Measurements from ENCODE around the gene HEXD.

The HEXD gene

GRCh38 chr17:82418001-82418986, at the start of gene HEXD, which contains the start of gene OGFOD3:
TSS of gene HEXD (plus strand) at chr17:82418347. CDS start at chr17:82419800, 1,453 bp downstream.
TSS of gene OGFOD3 (minus strand) at chr17:82418586. CDS start at chr17:82418485, 101 bp downstream.
- Histone ChIP-seq H3K4me1 (ENCODE audit: control insufficient read depth in 1 of 2, insufficient read depth in 1 of 2, low read depth in 1 of 2, low read length in 1 of 2) (peaks cover 21 to 29% of the 10 kb centered on the region in 2 experiments), H3K27ac (peak within 1 kb of the TSS; percentile 87), H3K9me3 (no peaks in the 10 kb centered on the region), H3K4me3 (ENCODE audit: low read depth in 1 of 2, low read length in 1 of 2) (peak within 1 kb of the TSS; percentile 85 to 93), H3K36me3 (no peaks in the 10 kb centered on the region), H3K27me3 (no peaks in the 10 kb centered on the region)
- TF ChIP-seq, protein P1, sequence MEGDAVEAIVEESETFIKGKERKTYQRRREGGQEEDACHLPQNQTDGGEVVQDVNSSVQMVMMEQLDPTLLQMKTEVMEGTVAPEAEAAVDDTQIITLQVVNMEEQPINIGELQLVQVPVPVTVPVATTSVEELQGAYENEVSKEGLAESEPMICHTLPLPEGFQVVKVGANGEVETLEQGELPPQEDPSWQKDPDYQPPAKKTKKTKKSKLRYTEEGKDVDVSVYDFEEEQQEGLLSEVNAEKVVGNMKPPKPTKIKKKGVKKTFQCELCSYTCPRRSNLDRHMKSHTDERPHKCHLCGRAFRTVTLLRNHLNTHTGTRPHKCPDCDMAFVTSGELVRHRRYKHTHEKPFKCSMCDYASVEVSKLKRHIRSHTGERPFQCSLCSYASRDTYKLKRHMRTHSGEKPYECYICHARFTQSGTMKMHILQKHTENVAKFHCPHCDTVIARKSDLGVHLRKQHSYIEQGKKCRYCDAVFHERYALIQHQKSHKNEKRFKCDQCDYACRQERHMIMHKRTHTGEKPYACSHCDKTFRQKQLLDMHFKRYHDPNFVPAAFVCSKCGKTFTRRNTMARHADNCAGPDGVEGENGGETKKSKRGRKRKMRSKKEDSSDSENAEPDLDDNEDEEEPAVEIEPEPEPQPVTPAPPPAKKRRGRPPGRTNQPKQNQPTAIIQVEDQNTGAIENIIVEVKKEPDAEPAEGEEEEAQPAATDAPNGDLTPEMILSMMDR (IDR thresholded peaks at IDR 0.05) = peak; percentile 65

DNA sequence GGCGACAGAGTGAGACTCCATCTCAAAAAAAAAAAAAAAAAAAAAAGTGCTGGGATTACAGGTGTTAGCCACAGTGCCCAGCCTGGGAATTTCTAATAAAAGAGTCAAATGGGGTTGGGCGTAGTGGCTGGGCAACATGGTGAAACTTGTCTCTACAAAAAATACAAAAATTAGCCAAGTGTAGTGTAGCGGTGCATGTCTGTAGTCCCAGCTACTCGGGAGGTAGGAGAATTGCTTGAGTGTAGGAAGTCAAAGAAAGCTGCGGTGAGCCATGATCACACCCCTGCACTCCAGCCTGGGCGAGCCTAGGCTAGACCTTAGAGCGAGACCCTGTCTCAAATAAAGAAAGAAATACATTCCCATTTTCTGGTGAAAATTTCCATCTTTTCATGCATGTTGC, 48.9 kb upstream of the HEXD start:
- Histone ChIP-seq H3K36me3 (no peaks in the 10 kb centered on the region), H3K4me3 (ENCODE audit: low read depth in 1 of 2, low read length in 1 of 2) (no peak overlapping the region), H3K27me3 (peaks cover 90% of the 10 kb centered on the region), H3K27ac (no peak overlapping the region), H3K4me1 (ENCODE audit: control insufficient read depth in 1 of 2, insufficient read depth in 1 of 2, low read depth in 1 of 2, low read length in 1 of 2) (peaks cover 3 to 4% of the 10 kb centered on the region in 2 experiments), H3K9me3 (no peaks in the 10 kb centered on the region)
- TF ChIP-seq, protein P1 (IDR thresholded peaks at IDR 0.05) = no peak

DNA sequence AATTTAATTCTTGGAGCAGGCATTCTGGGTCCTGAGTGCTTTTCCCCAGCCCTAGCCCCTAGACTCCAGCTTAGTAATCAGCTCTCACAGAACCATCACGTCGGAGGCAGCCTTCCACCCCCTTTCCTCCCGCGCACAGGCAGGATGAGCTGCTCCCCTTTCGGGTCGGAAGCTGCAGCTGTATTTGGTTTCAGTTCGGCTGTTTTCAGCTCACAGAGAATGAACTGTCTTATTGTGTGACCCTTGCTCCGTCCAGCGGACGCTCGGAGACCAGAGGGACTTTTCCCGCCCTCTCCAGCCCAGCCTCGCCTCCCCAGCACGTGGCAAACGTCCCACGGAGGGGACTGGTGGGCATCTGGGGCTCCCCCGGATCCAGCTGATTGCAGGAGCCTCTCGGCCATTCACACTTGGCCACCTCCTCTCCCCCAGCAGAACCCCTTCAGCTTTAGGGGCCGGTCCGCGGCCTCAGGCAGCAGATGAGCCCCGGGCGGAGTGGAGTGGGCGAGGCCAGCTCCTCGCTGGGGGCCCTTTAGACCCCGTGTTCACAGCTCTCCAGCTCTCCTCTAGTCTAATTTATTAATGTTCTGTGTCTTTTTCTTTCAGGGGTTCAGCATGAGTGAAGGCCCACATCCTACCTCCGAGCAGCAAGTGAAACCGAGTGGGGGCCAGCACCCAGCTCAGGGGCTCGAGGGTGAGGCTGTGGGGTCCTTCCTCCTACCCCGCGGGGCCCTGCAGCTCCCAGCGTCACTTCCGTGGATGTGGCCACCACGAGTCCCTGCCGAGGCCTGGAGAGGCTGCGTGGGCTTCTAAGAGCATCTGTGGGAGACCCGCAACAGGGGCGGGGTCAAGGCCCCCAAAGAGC, 47.4 kb upstream of the HEXD start:
- Histone ChIP-seq H3K36me3 (no peaks in the 10 kb centered on the region), H3K4me1 (ENCODE audit: control insufficient read depth in 1 of 2, insufficient read depth in 1 of 2, low read depth in 1 of 2, low read length in 1 of 2) (peaks cover 3 to 4% of the 10 kb centered on the region in 2 experiments), H3K27ac (no peak overlapping the region), H3K9me3 (no peaks in the 10 kb centered on the region), H3K27me3 (peaks cover 97% of the 10 kb centered on the region), H3K4me3 (ENCODE audit: low read depth in 1 of 2, low read length in 1 of 2) (no peak overlapping the region)
- TF ChIP-seq, protein P1 (IDR thresholded peaks at IDR 0.05) = no peak

GRCh38 chr17:82371333-82372248, 46.6 kb upstream of the HEXD start, which contains the start of gene UTS2R:
TSS of gene UTS2R (plus strand) at chr17:82371765. CDS start at chr17:82374325, 2,560 bp downstream.
- Histone ChIP-seq H3K36me3 (no peaks in the 10 kb centered on the region), H3K27ac (no peak within 1 kb of the TSS), H3K27me3 (peaks cover 100% of the 10 kb centered on the region), H3K4me1 (ENCODE audit: control insufficient read depth in 1 of 2, insufficient read depth in 1 of 2, low read depth in 1 of 2, low read length in 1 of 2) (peaks cover 6 to 7% of the 10 kb centered on the region in 2 experiments), H3K9me3 (no peaks in the 10 kb centered on the region), H3K4me3 (ENCODE audit: low read depth in 1 of 2, low read length in 1 of 2) (no peak within 1 kb of the TSS)
- TF ChIP-seq, protein P1 (IDR thresholded peaks at IDR 0.05) = no peak

Data from neutrophil (primary cell).